ENCODE measurements around the gene ARL14EP.

GRCh38 chr11:30279796-30280195 is 43.1 kb upstream of the ARL14EP start:
- TF ChIP-seq CTCF (optimal IDR thresholded peaks at IDR 0.05 in 1 of 3, IDR thresholded peaks at IDR 0.05 in 1 of 3, conservative IDR thresholded peaks at IDR 0.05 in 1 of 3; ENCODE audit: extremely low read depth in 1 of 3, insufficient read depth in 2 of 3, low read length in 3 of 3) (no peak), EZH2 (IDR thresholded peaks at IDR 0.05; ENCODE audit: low read length) (no peak)

Data from keratinocyte (primary cell).